ENCODE results near the gene SEC23B. TPM values are rescaled to one million over a fixed set of nuclear protein-coding genes. Genes with fewer than 3 reads are reported as not detected.

The SEC23B gene
- total and polyA plus RNA-seq, 2 of the 13 experiments (the other 11 are each of a cell fraction or from before 2014, with no cell fraction given) = 114 to 120 TPM

- no peak for TF ChIP-seq MBNL3 (CRISPR knock-in tag; conservative IDR thresholded peaks at IDR 0.05)
- TF ChIP-seq ZNF644 (CRISPR knock-in tag; IDR thresholded peaks at IDR 0.05; ENCODE audit: low read depth) = peak; percentile 93
- TF ChIP-seq FOXJ3 (CRISPR knock-in tag; IDR thresholded peaks at IDR 0.05; ENCODE audit: borderline replicate concordance) = no peak
- TF ChIP-seq ZNF234 (CRISPR knock-in tag; conservative IDR thresholded peaks at IDR 0.05) = no peak
- TF ChIP-seq ZNF138 (CRISPR knock-in tag; IDR thresholded peaks at IDR 0.05; ENCODE audit: low read depth) = no peak
- no peak for TF ChIP-seq GABPA (IDR thresholded peaks at IDR 0.05; ENCODE audit: low read depth, low read length)
- peak; percentile 59 for TF ChIP-seq GABPA (CRISPR knock-in tag; IDR thresholded peaks at IDR 0.05; ENCODE audit: low read depth)
- TF ChIP-seq NCOA1 (CRISPR knock-in tag; IDR thresholded peaks at IDR 0.05) = no peak
- TF ChIP-seq ZNF451 (CRISPR knock-in tag; IDR thresholded peaks at IDR 0.05) = no peak
- no peak for TF ChIP-seq ZNF431 (CRISPR knock-in tag; IDR thresholded peaks at IDR 0.05; ENCODE audit: borderline replicate concordance, low read depth)
- no peak for TF ChIP-seq SETDB1 (CRISPR knock-in tag; IDR thresholded peaks at IDR 0.05; ENCODE audit: borderline replicate concordance)
- TF ChIP-seq SRSF4 (IDR thresholded peaks at IDR 0.05; ENCODE audit: low read depth, low read length, poor library complexity, severe bottlenecking) = no peak
- no peak for TF ChIP-seq MNT (IDR thresholded peaks at IDR 0.05)
- no peak for TF ChIP-seq ZNF740 (CRISPR knock-in tag; IDR thresholded peaks at IDR 0.05)
- TF ChIP-seq FOXA3 (CRISPR knock-in tag; IDR thresholded peaks at IDR 0.05) = peak; percentile 61
- no peak for TF ChIP-seq HMG20B (CRISPR knock-in tag; conservative IDR thresholded peaks at IDR 0.05)
- no peak for TF ChIP-seq ZSCAN31 (CRISPR knock-in tag; IDR thresholded peaks at IDR 0.05; ENCODE audit: low read depth)
- TF ChIP-seq POLR2AphosphoS2 (IDR thresholded peaks at IDR 0.05; ENCODE audit: low read depth, low read length) = no peak
- TF ChIP-seq SP5 (CRISPR knock-in tag; IDR thresholded peaks at IDR 0.05; ENCODE audit: borderline replicate concordance, low read depth) = peak; percentile 60; the same call in 1 of the 2 replicates
- TF ChIP-seq PBX3 (CRISPR knock-in tag; IDR thresholded peaks at IDR 0.05; ENCODE audit: borderline replicate concordance) = no peak
- no peak for TF ChIP-seq NPAS2 (CRISPR knock-in tag; IDR thresholded peaks at IDR 0.05; ENCODE audit: borderline replicate concordance)
- no peak for TF ChIP-seq SRF (IDR thresholded peaks at IDR 0.05; ENCODE audit: low read depth, low read length)
- peak in 1 of 2 experiments; percentile 49; a peak in 1 of 4 replicates for TF ChIP-seq EP300 (IDR thresholded peaks at IDR 0.05; ENCODE audit: low read depth in 2 of 2, low read length in 2 of 2)
- peak; percentile 54; the same call in 1 of the 2 replicates for TF ChIP-seq EP300 (CRISPR knock-in tag; IDR thresholded peaks at IDR 0.05; ENCODE audit: borderline replicate concordance)
These were observed 77.4 kb downstream of the SEC23B start (continued) for GRCh38 chr20:18585134-18585533.
